ENCODE results near the gene STAG3.

The STAG3 gene

GRCh38 chr7:100171087-100171681 lies 6.5 kb upstream of the STAG3 start:
- no peak for ATAC-seq
- TF ChIP-seq PPARA (CRISPR knock-in tag; IDR thresholded peaks at IDR 0.05; ENCODE audit: borderline replicate concordance), result no peak
- no peak for TF ChIP-seq GLIS3 (CRISPR knock-in tag; IDR thresholded peaks at IDR 0.05)
- TF ChIP-seq ARNTL (CRISPR knock-in tag; IDR thresholded peaks at IDR 0.05; ENCODE audit: borderline replicate concordance, low read depth), result no peak
- no peak for TF ChIP-seq BACH2 (CRISPR knock-in tag; IDR thresholded peaks at IDR 0.05; ENCODE audit: borderline replicate concordance)
- TF ChIP-seq ZNF70 (CRISPR knock-in tag; IDR thresholded peaks at IDR 0.05), result no peak
- TF ChIP-seq CSDC2 (CRISPR knock-in tag; IDR thresholded peaks at IDR 0.05), result no peak
- TF ChIP-seq TOX (CRISPR knock-in tag; IDR thresholded peaks at IDR 0.05; ENCODE audit: borderline replicate concordance), result no peak
- no peak for TF ChIP-seq ZFP3 (CRISPR knock-in tag; IDR thresholded peaks at IDR 0.05)
- no peak for TF ChIP-seq TCF4 (CRISPR knock-in tag; IDR thresholded peaks at IDR 0.05; ENCODE audit: borderline replicate concordance)
- no peak for TF ChIP-seq CREB5 (CRISPR knock-in tag; IDR thresholded peaks at IDR 0.05; ENCODE audit: low read depth)
- TF ChIP-seq ZFP30 (CRISPR knock-in tag; IDR thresholded peaks at IDR 0.05), result no peak

- TF ChIP-seq BACH2 (CRISPR knock-in tag; IDR thresholded peaks at IDR 0.05; ENCODE audit: borderline replicate concordance), result no peak
- no peak for TF ChIP-seq ZNF565 (CRISPR knock-in tag; conservative IDR thresholded peaks at IDR 0.05; ENCODE audit: low read depth)
- no peak for TF ChIP-seq ZFP3 (CRISPR knock-in tag; IDR thresholded peaks at IDR 0.05)
- TF ChIP-seq ZC3H10 (CRISPR knock-in tag; IDR thresholded peaks at IDR 0.05), result no peak
- TF ChIP-seq POU6F1 (CRISPR knock-in tag; IDR thresholded peaks at IDR 0.05; ENCODE audit: borderline replicate concordance, low read depth), result no peak
- TF ChIP-seq CREB5 (CRISPR knock-in tag; IDR thresholded peaks at IDR 0.05; ENCODE audit: low read depth), result no peak
- TF ChIP-seq CSRNP3 (CRISPR knock-in tag; IDR thresholded peaks at IDR 0.05), result no peak
- TF ChIP-seq ZNF70 (CRISPR knock-in tag; IDR thresholded peaks at IDR 0.05), result no peak
- TF ChIP-seq PPARA (CRISPR knock-in tag; IDR thresholded peaks at IDR 0.05; ENCODE audit: borderline replicate concordance), result no peak
- no peak for TF ChIP-seq ESRRG (CRISPR knock-in tag; IDR thresholded peaks at IDR 0.05)
- no peak for TF ChIP-seq ZNF8 (CRISPR knock-in tag; IDR thresholded peaks at IDR 0.05)
- TF ChIP-seq GLIS3 (CRISPR knock-in tag; IDR thresholded peaks at IDR 0.05), result no peak
- TF ChIP-seq TSHZ2 (CRISPR knock-in tag; IDR thresholded peaks at IDR 0.05), result no peak
- TF ChIP-seq TCF4 (CRISPR knock-in tag; IDR thresholded peaks at IDR 0.05; ENCODE audit: borderline replicate concordance), result no peak
- ATAC-seq, result no peak
These were observed 5.9 kb upstream of the STAG3 start for GRCh38 chr7:100171840-100172239.

- TF ChIP-seq ARNTL (CRISPR knock-in tag; IDR thresholded peaks at IDR 0.05; ENCODE audit: borderline replicate concordance, low read depth) (no peak), PATZ1 (CRISPR knock-in tag; IDR thresholded peaks at IDR 0.05; ENCODE audit: borderline replicate concordance) (no peak), PPARA (CRISPR knock-in tag; IDR thresholded peaks at IDR 0.05; ENCODE audit: borderline replicate concordance) (no peak), POU6F1 (CRISPR knock-in tag; IDR thresholded peaks at IDR 0.05; ENCODE audit: borderline replicate concordance, low read depth) (no peak), CSDC2 (CRISPR knock-in tag; IDR thresholded peaks at IDR 0.05) (no peak)
- ATAC-seq, result no peak
These were observed 3.8 kb upstream of the STAG3 start for GRCh38 chr7:100173806-100174495.
